ENCODE results near the gene PPP1R1C.

Gene PPP1R1C

DNA sequence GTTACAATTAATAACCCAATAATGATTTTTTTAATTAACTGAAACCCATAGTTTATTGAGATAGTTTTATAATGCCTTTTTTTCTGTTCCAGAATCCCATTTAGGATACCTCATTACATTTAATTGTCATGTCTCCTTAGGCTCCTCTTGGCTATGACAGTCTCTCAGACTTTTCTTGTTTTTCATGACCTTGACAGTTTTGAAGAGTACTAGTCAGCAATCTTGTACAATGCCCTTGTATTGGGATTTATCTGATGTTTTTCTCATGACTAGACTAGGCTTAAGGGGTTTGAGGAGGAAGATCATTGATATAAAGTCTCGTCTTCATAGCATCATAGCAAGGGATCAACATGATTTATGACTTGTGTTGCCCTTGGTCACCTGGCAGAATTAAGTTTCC lies 72.4 kb downstream of the PPP1R1C start:
- H3K4me3 ChIP-seq (ENCODE audit: low read depth, low read length) = no peak overlapping the region

DNA sequence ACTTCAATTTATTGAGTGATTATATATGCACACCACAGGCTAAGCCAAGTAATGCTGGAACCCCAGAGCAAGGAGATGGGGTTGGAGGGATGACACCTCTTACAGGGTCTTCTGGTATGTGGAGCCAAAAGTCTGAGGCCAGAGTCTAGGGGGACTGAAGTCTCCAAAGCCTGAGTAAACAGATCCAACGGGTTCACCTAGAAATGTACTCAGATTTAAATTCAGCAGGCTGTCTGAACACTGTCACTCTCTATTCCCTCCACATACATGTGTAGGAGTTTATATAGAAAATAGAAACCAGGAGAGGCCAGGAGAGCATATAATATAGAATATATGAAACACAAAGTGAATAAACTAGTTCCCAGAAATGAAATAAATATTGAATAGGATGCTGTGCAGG lies 76.1 kb downstream of the PPP1R1C start:
- no peak overlapping the region for H3K4me3 ChIP-seq (ENCODE audit: low read depth, low read length)

DNA sequence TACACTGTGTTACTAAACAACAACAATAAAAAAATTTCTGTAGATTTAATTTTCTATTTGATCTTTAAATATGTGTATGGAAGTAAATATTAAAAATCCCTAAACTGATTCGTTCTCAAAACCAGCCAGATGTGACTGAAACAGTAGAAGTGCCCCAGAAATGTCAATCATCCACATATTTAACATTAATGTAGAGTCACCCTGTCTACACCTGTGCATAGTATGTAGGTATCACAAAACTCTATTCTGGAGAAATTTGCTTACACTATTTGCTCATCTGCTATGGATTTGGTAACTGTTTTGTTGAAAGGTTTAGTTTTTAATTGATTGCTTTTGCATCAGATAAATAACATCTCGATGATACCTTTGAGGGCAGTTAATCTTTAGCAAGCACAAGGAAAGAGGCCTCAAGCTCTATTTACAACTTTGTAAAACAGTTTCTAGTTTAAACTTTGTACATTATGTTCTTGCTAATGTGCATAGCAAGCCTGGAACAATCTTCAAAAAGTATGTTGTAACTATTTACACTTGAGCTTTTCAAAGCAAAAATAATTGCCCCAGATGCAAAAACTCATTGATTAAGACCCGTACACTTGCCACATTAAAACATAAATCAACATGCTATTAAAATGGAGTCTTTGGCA lies 76.8 kb downstream of the PPP1R1C start:
- H3K4me3 ChIP-seq (ENCODE audit: low read depth, low read length) = no peak overlapping the region

DNA sequence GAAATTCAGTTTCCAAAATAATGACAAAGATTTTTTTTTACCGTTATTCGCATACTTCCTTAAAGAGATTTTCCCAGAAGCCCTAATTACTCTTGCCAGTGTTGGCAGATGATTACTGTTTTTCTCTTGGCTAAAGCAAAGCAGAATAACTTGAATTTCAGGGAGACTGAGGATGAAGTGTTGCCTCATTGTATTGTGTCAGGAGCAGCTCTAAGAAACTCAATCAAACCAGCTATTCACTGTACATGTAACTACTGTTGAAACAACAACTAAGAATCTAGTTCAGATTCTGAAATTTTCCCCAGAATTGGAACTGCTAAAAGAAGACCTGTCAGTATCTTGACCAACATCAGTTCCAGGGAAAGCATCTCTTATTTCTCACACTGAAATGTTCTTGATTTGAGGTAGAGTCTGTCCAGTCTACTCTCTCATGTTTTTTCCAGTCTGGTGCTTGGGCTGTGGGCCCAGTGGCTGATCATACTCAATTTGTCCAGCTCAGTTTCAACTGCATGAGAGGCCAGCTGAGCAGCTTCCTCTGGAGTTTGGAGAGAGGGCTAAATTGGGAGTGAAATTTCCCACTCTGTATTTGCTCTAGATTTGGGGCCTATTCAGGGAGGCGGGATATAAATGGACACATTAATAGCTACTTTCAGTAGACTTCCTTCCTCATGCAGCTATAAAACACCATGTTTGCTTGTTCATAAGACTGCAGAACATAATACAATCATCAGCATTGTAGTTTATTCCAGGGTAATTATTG lies 78.5 kb downstream of the PPP1R1C start:
- H3K4me3 ChIP-seq (ENCODE audit: low read depth, low read length) = no peak overlapping the region

GRCh38 chr2:182066400-182067087 lies 80.9 kb downstream of the PPP1R1C start:
- no peak overlapping the region for H3K4me3 ChIP-seq (ENCODE audit: low read depth, low read length)

GRCh38 chr2:182067393-182067792 lies 81.7 kb downstream of the PPP1R1C start:
- H3K4me3 ChIP-seq (ENCODE audit: low read depth, low read length) = no peak overlapping the region

GRCh38 chr2:182068811-182069210 lies 83.2 kb downstream of the PPP1R1C start:
- no peak overlapping the region for H3K4me3 ChIP-seq (ENCODE audit: low read depth, low read length)

DNA sequence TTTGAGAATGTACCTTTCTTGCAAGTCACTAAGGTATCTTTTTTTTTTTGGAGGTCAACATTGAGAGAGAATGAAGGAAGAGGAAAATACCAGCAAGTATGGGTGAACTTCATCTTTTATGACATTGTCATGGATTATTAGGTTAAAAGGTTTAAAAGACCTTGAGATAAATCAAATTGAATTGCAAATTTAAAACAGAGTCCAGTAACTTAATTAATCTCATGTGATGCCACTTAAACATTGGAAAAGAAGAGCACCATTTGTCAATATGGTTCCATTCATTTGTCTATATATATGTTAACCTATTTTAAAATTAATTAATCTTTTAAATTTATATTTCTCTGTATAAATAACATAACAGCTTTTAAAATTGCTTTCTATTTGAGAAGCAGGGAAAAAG lies 83.8 kb downstream of the PPP1R1C start:
- H3K4me3 ChIP-seq (ENCODE audit: low read depth, low read length) = no peak overlapping the region

GRCh38 chr2:182069908-182070307 lies 84.3 kb downstream of the PPP1R1C start:
- H3K4me3 ChIP-seq (ENCODE audit: low read depth, low read length) = no peak overlapping the region

DNA sequence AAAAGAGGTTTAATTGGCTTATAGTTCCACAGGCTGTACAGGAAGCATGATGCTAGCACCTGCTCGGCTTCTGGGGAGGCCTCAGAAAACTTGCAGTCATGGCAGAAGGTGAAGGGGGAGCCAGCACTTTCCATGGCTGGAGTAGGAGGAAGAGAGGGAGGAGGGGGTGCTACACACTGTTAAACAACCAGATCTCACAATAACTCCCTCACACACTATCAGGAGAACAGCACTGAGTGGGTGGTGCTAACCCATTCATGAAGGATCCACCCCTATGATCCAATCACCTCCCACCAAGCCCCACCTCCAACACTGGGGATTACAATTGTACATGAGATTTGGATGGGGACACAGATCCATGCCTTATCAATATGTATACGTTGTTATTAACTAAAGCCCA lies 85.1 kb downstream of the PPP1R1C start:
- H3K4me3 ChIP-seq (ENCODE audit: low read depth, low read length) = no peak overlapping the region

DNA sequence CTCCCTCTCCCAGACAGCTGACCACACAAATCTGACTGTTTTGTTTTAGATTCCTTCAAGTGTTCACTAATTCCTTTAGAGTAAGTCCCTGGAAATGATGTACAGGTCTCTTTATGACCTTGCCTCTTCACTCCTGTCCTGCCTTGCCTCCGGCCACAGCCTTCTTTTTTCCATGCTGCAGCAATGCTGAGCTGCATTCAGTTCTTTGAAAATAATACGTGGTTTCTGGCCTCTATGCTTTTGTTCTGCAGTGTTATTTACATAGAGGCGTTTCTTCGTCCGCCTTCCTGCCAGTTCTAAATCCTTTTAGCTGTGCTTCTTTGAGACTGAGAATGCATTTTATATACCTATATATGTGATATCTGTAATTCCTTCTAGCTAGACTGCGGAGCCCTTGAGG lies 87.2 kb downstream of the PPP1R1C start:
- no peak overlapping the region for H3K4me3 ChIP-seq (ENCODE audit: low read depth, low read length)

- no peak overlapping the region for H3K4me3 ChIP-seq (ENCODE audit: low read depth, low read length)
Measured at GRCh38 chr2:182073613-182074012, 88.0 kb downstream of the PPP1R1C start.

DNA sequence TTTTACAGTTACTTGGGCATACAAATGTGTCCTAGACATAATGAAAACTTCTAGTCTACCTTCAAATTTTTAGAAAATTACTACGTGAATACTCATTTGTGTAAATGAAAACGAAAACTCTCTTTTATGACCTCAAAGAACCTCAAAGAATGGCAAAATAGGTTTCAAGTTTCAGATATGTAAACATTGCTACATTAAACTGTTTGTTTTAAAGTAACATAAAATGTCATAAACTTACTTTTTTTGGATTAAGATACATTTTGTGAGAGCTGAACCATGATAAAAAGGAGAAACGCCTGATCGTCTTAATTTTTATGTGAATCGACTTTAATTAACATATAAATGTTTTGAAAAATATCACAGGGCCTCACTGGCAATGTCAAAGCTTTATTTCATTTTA lies 91.4 kb downstream of the PPP1R1C start:
- H3K4me3 ChIP-seq (ENCODE audit: low read depth, low read length) = no peak overlapping the region

DNA sequence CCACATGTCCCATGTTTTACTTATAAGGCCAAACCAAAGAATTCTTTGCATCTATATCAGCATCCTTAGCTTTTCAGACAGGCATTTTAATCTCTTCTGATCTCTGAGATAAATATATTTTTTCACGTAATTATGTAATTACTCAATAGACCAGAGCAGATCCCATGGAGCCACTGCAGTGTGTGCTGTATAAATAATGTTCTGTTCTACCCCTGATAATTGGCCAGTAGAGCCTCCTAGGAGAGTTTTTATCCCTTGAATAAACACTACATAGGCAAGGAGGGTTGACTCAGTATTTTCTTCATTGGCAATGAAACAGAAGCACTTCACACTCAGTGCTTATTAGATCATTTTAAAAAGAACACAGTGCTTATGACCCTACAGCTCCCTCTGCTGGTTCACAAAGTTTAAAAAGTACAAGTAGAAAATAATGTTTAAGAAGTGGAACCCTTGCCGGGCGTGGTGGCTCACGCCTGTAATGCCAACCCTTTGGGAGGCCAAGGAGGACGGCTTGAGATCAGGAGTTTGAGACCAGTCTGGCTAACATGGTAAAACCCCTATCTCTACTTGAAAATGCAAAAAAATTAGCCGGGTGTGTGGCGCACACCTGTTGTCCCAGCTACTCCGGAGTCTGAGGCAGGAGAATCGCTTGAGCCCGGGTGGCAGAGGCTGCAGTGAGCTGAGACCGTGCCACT lies 91.9 kb downstream of the PPP1R1C start:
- H3K4me3 ChIP-seq (ENCODE audit: low read depth, low read length) = no peak overlapping the region

DNA sequence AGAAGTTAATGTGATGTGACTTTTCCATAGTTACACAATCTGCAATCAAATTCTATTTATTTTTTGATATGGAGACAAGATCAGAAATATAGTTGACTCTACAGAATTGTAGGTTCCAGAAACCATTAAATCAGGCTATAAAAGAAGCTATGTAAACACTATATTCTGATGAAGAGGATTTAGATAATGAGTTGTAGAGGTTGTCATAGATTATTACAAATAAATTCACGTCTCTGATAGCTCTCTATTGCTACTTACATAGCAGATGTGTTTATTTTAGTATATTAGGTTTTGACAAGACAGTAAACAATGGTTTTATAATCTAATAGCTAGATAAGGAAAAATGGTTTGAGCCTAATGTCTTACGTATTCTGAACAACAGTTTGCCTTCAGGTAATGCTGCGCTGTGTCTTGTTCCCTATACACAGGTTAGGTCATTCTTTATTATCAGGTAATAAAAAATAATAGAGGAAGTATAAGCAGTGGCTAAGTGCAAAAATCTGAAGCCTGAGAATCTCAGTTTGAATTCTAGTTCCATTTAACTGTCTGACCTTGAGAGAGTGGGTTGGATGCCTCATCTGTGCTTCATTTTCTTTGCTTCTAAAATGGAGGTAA lies 93.4 kb downstream of the PPP1R1C start:
- no peak overlapping the region for H3K4me3 ChIP-seq (ENCODE audit: low read depth, low read length)

- H3K4me3 ChIP-seq (ENCODE audit: low read depth, low read length) = no peak overlapping the region
Measured at GRCh38 chr2:182080493-182080892, 94.8 kb downstream of the PPP1R1C start.

GRCh38 chr2:182081602-182082260 lies 96.1 kb downstream of the PPP1R1C start:
- no peak overlapping the region for H3K4me3 ChIP-seq (ENCODE audit: low read depth, low read length)

- H3K4me3 ChIP-seq (ENCODE audit: low read depth, low read length) = no peak overlapping the region
Measured at GRCh38 chr2:182088681-182089320, 103.1 kb downstream of the PPP1R1C start.

- no peak overlapping the region for H3K4me3 ChIP-seq (ENCODE audit: low read depth, low read length)
Measured at GRCh38 chr2:182090486-182090885, 104.8 kb downstream of the PPP1R1C start.

GRCh38 chr2:182097571-182098164 lies 112.0 kb downstream of the PPP1R1C start:
- H3K4me3 ChIP-seq (ENCODE audit: low read depth, low read length) = no peak overlapping the region
